ENCODE measurements around the gene MLST8. TPM values are rescaled to one million over a fixed set of nuclear protein-coding genes. Genes with fewer than 3 reads are reported as not detected.
A peak's percentile ranks its signal among the peaks of the same experiment; 100 is the strongest.

The MLST8 gene
- polyA plus RNA-seq, 1 donor from 2014 or later, result 44.1 TPM

GRCh38 chr16:2179576-2179975 is 25.7 kb upstream of the MLST8 start:
- Mint-ChIP-seq H3K27me3 (no peaks in the 10 kb centered on the region), H3K36me3 (peaks cover 1% of the 10 kb centered on the region), H3K9me3 (no peaks in the 10 kb centered on the region), H3K4me1 (peaks cover 0 to 4% (median 2%) of the 10 kb centered on the region in 3 donors), H3K4me3 (no peak overlapping the region), H3K27ac (no peak overlapping the region)

- H3K4me3 Mint-ChIP-seq, result no peak overlapping the region
- no peaks in the 10 kb centered on the region for H3K27me3 Mint-ChIP-seq
- no peaks in the 10 kb centered on the region for H3K9me3 Mint-ChIP-seq
- H3K4me1 Mint-ChIP-seq, result peaks cover 0 to 4% (median 2%) of the 10 kb centered on the region in 3 donors
- no peak overlapping the region for H3K27ac Mint-ChIP-seq
- peaks cover 1% of the 10 kb centered on the region for H3K36me3 Mint-ChIP-seq
Measured at GRCh38 chr16:2180461-2180860, 24.8 kb upstream of the MLST8 start.

GRCh38 chr16:2180962-2181923 is 24.0 kb upstream of the MLST8 start:
- Mint-ChIP-seq H3K36me3 (no peaks in the 10 kb centered on the region), H3K4me1 (peaks cover 0 to 4% (median 2%) of the 10 kb centered on the region in 3 donors), H3K27me3 (no peaks in the 10 kb centered on the region), H3K27ac (peak overlapping the region in 1 of 3 donors; percentile 39), H3K9me3 (no peaks in the 10 kb centered on the region), H3K4me3 (peak overlapping the region in 1 of 4 donors; percentile 39)

- Mint-ChIP-seq H3K27me3 (no peaks in the 10 kb centered on the region), H3K4me1 (peaks cover 0 to 4% (median 2%) of the 10 kb centered on the region in 3 donors), H3K27ac (peak overlapping the region in 1 of 3 donors; percentile 39), H3K9me3 (no peaks in the 10 kb centered on the region), H3K36me3 (no peaks in the 10 kb centered on the region), H3K4me3 (peak overlapping the region in 1 of 4 donors; percentile 39)
Measured at GRCh38 chr16:2181952-2182351, 23.3 kb upstream of the MLST8 start.

GRCh38 chr16:2183671-2184070 is 21.6 kb upstream of the MLST8 start:
- peak overlapping the region in 1 of 4 donors; percentile 54 for H3K4me3 Mint-ChIP-seq
- H3K27ac Mint-ChIP-seq, result peak overlapping the region in 1 of 3 donors; percentile 59
- H3K9me3 Mint-ChIP-seq, result no peaks in the 10 kb centered on the region
- no peaks in the 10 kb centered on the region for H3K36me3 Mint-ChIP-seq
- peaks cover 0 to 4% (median 2%) of the 10 kb centered on the region in 3 donors for H3K4me1 Mint-ChIP-seq
- H3K27me3 Mint-ChIP-seq, result no peaks in the 10 kb centered on the region

GRCh38 chr16:2184346-2184745 is 20.9 kb upstream of the MLST8 start:
- Mint-ChIP-seq H3K9me3 (no peaks in the 10 kb centered on the region), H3K27ac (no peak overlapping the region), H3K4me3 (no peak overlapping the region), H3K36me3 (no peaks in the 10 kb centered on the region), H3K4me1 (peaks cover 0 to 4% (median 2%) of the 10 kb centered on the region in 3 donors), H3K27me3 (no peaks in the 10 kb centered on the region)

- Mint-ChIP-seq H3K36me3 (no peaks in the 10 kb centered on the region), H3K9me3 (no peaks in the 10 kb centered on the region), H3K27me3 (no peaks in the 10 kb centered on the region), H3K4me1 (peaks cover 0 to 4% (median 2%) of the 10 kb centered on the region in 3 donors), H3K27ac (no peak overlapping the region), H3K4me3 (no peak overlapping the region)
Measured at GRCh38 chr16:2184962-2185361, 20.3 kb upstream of the MLST8 start.

- Mint-ChIP-seq H3K4me1 (peaks cover 0 to 4% (median 2%) of the 10 kb centered on the region in 3 donors), H3K27me3 (peaks cover 3% of the 10 kb centered on the region), H3K27ac (peak overlapping the region in 1 of 3 donors; percentile 23), H3K9me3 (no peaks in the 10 kb centered on the region), H3K36me3 (no peaks in the 10 kb centered on the region), H3K4me3 (peak overlapping the region in 1 of 4 donors; percentile 57)
Measured at GRCh38 chr16:2186064-2186463, 19.2 kb upstream of the MLST8 start.

- no peaks in the 10 kb centered on the region for H3K9me3 Mint-ChIP-seq
- H3K36me3 Mint-ChIP-seq, result no peaks in the 10 kb centered on the region
- H3K27ac Mint-ChIP-seq, result no peak overlapping the region
- H3K4me1 Mint-ChIP-seq, result peaks cover 0 to 4% (median 2%) of the 10 kb centered on the region in 3 donors
- H3K4me3 Mint-ChIP-seq, result no peak overlapping the region
- H3K27me3 Mint-ChIP-seq, result peaks cover 3% of the 10 kb centered on the region
Measured at GRCh38 chr16:2186505-2186904, 18.7 kb upstream of the MLST8 start.

- H3K4me3 Mint-ChIP-seq, result no peak overlapping the region
- H3K27me3 Mint-ChIP-seq, result peaks cover 3% of the 10 kb centered on the region
- H3K27ac Mint-ChIP-seq, result no peak overlapping the region
- H3K9me3 Mint-ChIP-seq, result no peaks in the 10 kb centered on the region
- H3K36me3 Mint-ChIP-seq, result no peaks in the 10 kb centered on the region
- H3K4me1 Mint-ChIP-seq, result peaks cover 0 to 4% (median 2%) of the 10 kb centered on the region in 3 donors
Measured at GRCh38 chr16:2187212-2187611, 18.0 kb upstream of the MLST8 start.

GRCh38 chr16:2188395-2188794 is 16.9 kb upstream of the MLST8 start:
- H3K27me3 Mint-ChIP-seq, result peaks cover 6% of the 10 kb centered on the region
- peaks cover 0 to 4% (median 2%) of the 10 kb centered on the region in 3 donors for H3K4me1 Mint-ChIP-seq
- H3K4me3 Mint-ChIP-seq, result no peak overlapping the region
- no peaks in the 10 kb centered on the region for H3K9me3 Mint-ChIP-seq
- no peak overlapping the region for H3K27ac Mint-ChIP-seq
- H3K36me3 Mint-ChIP-seq, result peaks cover 1% of the 10 kb centered on the region

- H3K9me3 Mint-ChIP-seq, result no peaks in the 10 kb centered on the region
- no peak overlapping the region for H3K27ac Mint-ChIP-seq
- peaks cover 8% of the 10 kb centered on the region for H3K27me3 Mint-ChIP-seq
- peaks cover 1% of the 10 kb centered on the region for H3K36me3 Mint-ChIP-seq
- no peak overlapping the region for H3K4me3 Mint-ChIP-seq
- peaks cover 0 to 2% (median 0%) of the 10 kb centered on the region in 3 donors for H3K4me1 Mint-ChIP-seq
Measured at GRCh38 chr16:2189252-2189893, 15.9 kb upstream of the MLST8 start.

GRCh38 chr16:2190002-2190658 is 15.1 kb upstream of the MLST8 start:
- H3K27me3 Mint-ChIP-seq, result peaks cover 15% of the 10 kb centered on the region
- H3K27ac Mint-ChIP-seq, result no peak overlapping the region
- H3K9me3 Mint-ChIP-seq, result no peaks in the 10 kb centered on the region

GRCh38 chr16:2190659-2191445 is 14.4 kb upstream of the MLST8 start:
- Mint-ChIP-seq H3K36me3 (peaks cover 1% of the 10 kb centered on the region), H3K27ac (no peak overlapping the region), H3K4me1 (peaks cover 0 to 3% (median 3%) of the 10 kb centered on the region in 3 donors), H3K27me3 (peaks cover 18% of the 10 kb centered on the region), H3K4me3 (no peak overlapping the region), H3K9me3 (no peaks in the 10 kb centered on the region)

More at GRCh38 chr16:2190002-2190658, 15.1 kb upstream of the MLST8 start:
- Mint-ChIP-seq H3K36me3 (peaks cover 1% of the 10 kb centered on the region), H3K4me3 (no peak overlapping the region), H3K4me1 (peaks cover 0 to 3% (median 3%) of the 10 kb centered on the region in 3 donors)
